GM19240 (cell line): ENCODE results near the gene ANAPC1.
"Not testable (repeated sequence)": the region's sequence is repeated elsewhere in the genome, so short reads cannot be mapped to it uniquely, and the experiment has no call there.

Experiments used
- DNase-seq: peaks from one replicate; pipeline ENCODE4 v3.0.0; 2011; ENCODE audit warnings: low spot score; ENCODE audit not compliant: insufficient read length

ANAPC1 gene, protein sequence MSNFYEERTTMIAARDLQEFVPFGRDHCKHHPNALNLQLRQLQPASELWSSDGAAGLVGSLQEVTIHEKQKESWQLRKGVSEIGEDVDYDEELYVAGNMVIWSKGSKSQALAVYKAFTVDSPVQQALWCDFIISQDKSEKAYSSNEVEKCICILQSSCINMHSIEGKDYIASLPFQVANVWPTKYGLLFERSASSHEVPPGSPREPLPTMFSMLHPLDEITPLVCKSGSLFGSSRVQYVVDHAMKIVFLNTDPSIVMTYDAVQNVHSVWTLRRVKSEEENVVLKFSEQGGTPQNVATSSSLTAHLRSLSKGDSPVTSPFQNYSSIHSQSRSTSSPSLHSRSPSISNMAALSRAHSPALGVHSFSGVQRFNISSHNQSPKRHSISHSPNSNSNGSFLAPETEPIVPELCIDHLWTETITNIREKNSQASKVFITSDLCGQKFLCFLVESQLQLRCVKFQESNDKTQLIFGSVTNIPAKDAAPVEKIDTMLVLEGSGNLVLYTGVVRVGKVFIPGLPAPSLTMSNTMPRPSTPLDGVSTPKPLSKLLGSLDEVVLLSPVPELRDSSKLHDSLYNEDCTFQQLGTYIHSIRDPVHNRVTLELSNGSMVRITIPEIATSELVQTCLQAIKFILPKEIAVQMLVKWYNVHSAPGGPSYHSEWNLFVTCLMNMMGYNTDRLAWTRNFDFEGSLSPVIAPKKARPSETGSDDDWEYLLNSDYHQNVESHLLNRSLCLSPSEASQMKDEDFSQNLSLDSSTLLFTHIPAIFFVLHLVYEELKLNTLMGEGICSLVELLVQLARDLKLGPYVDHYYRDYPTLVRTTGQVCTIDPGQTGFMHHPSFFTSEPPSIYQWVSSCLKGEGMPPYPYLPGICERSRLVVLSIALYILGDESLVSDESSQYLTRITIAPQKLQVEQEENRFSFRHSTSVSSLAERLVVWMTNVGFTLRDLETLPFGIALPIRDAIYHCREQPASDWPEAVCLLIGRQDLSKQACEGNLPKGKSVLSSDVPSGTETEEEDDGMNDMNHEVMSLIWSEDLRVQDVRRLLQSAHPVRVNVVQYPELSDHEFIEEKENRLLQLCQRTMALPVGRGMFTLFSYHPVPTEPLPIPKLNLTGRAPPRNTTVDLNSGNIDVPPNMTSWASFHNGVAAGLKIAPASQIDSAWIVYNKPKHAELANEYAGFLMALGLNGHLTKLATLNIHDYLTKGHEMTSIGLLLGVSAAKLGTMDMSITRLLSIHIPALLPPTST (N-terminal part only)

DNA sequence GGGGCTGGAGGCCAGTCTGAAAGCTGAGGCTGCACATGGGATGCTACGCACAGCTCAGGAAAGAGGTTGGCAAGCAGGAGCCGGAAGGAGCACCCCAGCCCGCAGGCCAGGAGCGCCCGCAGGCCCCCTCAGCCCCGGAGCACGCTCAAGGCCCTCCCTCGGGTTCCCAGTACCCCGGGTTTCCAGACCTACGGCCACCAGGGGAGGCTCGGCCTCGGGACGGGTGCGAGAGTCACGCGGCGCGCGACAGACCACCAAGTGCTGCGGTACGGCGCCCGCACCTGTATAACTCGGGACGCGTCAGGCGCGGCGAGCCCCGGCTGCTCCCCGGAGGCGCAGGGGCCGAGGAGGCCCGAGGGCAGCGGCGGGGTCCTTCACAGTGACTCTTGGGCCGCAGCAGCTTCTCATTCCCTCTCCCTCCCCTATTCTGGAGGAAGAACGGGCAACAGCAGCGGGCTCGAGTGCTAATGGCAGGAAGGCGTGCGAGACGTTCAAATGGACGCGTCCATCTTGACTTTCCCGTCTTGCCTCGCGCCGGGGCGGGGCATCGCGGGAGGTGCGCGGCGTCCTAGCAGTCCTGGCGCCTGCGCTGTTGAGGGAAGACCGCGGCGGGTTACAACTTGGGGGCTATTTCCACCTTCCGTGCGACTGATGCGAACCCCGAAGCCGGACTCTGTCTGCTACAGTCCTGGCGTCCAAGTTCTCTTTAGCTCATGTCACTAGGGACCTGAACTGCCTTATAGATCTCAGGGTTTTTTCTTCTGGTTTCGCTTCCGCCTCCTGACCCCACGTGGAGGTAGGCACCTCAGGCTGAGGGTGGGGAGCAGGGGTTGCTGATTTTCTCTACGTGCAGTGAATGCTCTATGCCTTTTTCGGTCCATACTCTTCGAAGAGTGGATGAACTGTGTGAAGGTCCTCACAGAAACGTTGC, at the start of gene ANAPC1:
ANAPC1 (minus strand) TSS at position 533 of the 931 bp plus-strand sequence. CDS start 3,368 bp downstream, outside the sequence.
- DNase-seq = peak; percentile 75

DNA sequence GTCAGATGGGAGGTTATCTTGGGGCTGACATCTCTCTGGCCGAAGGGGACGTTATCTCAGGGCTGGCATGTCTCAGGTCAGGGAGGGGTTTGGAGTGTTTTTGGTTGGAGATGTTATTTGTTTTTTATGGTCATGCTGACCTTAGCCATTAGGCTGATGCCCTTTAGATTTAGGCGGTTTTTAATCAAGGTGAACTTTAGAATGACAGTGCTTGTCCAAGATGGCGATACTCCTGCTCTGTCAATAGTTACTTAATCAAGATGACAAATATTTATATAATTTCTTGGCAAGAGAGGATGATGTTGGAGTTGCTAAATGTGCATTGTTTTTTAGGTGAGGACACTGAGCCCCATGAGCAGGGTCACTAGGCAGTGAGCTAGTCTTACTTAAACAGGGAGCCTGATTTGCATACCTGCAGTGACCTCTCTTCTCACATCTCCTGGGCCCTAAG, 48.9 kb upstream of the ANAPC1 start:
- DNase-seq = no peak

DNA sequence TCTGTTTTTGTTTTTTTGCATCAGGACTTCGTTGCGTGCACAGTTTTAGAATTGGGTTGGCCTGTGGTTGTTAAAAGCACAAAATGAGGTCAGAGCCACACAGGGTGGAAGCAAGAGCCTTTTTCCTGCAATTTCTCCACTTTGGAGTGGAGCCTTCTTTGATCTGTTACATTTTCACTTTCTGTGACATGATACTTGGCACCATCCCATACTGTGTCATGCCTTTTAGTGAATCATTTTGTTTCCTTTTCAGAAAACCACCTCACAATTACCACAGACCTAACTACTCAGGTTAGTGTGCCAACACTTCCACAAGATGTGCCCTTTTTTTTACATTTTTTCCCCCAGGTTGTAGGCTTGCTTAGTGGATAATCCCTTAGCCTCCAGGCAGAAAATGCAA, 46.9 kb upstream of the ANAPC1 start:
- DNase-seq = no peak

DNA sequence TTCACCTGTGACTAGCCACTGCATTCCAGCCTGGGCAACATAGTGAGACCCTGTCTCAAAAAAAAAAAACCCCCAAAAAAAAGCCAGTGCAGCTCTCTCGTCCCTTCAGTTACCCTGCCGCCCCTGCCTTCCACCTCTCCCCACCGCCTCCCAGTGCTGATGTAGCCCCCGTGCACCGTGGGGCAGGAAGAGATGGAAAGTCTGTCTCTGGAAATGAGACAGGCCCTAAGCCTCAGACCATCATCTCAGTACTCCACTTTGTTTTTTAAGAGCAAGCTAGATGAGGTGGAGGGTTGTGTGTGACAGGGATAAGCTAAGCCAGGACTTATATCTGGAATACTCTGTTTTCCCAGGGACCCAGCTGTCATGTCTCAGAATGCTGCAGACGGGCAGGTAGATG, 46.4 kb upstream of the ANAPC1 start:
- DNase-seq = no peak

DNA sequence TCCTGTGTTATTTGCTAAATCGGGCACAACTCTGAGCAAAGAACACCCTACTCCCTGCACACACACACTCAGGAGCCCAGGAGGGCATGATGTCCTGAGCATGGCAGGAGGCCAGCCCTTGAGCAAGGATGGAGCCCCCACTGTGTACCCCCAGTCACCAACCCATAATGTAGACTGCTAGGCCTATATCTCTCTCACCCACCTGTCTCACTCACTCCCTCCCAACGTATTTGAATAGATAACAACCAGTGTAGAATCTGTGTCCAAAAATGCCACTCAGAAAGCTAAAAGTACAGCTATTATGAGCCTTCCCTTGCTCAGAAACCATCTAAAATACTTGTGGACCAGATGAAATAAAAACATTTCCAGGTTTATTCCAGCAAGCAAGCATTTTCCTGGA, 43.7 kb upstream of the ANAPC1 start:
- DNase-seq = no peak

DNA sequence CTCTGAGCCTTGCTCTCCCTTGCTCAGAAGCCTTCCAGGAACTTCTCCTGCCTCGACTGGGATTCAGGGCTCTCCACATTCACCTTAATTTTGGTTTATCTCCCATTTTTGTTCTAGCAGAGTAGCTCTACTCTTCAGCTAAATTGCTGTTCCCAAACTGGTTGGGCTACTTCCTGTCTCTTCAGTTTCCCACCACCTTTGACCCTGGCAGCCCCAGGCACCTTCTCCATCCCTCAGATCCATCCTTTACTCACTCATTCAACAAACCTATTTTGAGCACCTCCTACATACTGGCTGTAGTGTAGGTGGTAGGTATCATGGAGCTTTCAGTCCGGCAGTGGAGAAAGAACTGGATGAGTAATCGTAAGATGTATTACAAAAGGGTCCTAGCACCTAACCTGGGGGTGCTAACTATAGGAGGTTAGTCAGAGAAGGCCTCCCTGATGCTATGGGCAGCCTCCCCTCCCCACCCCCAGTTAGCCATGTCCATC, 40.7 kb upstream of the ANAPC1 start:
- DNase-seq = no peak

DNA sequence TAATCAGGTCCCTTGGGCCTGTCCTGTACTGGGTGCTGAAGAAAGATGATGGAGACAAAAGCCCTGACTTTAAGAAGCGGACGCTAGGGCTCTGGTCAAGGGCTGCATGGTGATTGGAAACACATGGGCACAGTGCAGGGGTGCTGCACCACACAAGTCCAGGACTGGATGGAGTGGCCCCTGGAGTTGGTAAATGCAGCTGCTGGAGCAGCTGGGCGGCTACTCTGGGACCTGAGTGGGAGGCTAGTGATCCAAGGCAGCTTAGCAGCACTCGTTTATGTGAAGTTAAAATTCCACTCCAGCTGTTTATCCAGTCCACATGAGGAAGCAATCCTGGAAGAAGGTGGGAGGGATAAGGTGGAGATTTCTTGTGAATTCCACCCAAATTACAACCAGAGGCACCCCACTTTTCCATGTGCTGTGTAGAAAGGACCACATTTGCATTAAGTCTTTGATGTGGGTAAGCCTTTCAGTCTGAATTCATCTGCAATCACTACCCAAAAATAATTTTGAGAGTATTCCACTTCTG, 39.3 kb upstream of the ANAPC1 start:
- no peak for DNase-seq

DNA sequence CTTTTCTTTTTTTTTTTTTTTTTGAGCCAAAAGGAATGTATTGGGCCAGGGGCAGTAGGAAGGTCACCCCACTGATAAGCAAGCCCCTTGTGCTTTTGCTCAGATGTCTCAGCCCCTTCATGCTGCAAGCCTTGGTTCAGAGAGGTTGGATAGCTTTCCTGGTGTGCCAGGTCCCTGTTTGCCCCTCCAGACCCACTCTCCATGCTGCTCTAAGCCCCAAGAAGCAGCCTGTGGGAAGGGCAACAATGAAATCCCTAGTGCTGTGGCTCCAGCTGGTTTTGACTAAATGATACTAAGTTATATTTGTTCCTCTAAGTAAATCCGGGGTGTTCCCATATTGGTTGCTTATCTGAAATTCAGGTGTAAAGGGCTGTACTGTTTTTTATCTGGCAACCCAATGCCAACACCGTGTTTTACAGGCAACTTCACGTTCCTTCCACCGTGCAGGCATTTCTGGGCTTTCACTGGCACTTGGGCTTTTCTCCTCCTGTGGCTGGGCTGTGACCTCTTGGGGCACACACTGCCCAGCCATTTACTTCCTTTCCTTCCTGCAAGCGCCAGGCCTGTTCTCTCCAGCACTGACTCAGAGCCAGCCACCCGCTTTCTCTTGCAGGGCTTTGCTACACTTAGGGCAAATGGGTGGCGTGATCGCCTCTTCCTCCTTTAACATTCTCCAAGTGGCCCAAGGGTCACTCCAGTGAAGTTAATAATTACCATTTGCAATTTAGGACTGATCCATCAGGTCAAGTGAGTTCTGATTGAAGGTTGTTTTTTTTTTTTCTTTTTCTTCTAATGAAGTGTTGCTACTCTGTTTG, 36.0 kb upstream of the ANAPC1 start:
- DNase-seq = no peak

DNA sequence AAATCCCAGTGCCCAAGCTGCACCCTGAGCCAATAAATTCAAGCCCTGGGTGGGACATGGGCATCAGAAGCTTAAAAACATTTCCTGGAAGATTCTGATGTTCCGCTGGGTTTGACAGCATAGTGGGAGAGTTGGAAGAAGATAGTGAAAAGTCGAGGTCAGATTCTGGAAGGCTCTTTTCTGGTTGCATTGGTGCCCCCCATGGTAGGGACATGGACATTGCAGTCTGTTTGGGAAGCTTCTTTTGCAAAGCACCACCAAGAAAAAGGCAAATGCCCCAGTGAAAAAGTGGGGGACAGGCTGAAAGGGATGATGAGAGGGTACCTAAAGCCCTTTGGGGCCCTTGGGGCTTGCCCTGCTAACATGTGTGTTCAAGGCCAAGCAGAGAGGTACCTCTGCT, 35.4 kb upstream of the ANAPC1 start:
- no peak for DNase-seq

DNA sequence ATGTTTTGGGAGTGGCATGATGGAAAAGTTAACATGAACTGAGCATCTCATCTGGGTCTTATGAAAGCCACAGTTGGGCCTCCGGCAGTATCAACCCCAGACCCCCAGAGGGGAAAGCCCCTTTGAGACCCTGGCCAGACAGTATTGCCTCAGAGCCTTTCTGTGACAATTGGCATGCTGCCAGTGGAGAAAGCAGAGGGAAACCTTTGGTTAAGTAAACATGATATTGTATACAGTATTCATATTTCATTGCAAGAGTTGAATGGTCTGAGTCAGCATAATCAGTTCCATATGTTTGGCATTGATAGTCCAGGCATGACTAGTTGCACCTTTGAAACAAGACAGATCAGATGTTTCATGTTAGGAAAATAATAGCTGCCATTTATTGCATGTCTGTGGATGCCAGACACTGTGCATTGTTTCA, 34.4 kb upstream of the ANAPC1 start:
- DNase-seq = no peak

DNA sequence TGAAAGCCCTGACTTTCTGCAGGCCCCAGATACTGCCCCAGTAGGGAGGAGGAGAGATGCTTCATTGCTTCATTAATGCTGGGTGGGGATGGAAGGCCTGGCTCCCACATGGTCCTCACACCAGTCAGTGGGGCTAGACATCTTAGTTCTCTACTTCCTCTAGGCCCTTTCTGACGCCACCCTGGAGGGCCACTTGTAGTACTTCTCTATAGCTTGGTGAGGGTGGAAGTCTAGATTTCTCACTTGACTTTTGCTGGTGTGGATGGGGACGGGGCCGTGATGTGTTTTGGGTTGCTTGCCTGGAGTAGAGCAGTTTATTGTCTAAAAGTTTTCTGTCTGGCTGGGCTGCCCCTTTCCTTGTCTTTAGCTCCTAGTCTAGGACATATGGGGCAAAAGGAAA, 33.1 kb upstream of the ANAPC1 start:
- no peak for DNase-seq

DNA sequence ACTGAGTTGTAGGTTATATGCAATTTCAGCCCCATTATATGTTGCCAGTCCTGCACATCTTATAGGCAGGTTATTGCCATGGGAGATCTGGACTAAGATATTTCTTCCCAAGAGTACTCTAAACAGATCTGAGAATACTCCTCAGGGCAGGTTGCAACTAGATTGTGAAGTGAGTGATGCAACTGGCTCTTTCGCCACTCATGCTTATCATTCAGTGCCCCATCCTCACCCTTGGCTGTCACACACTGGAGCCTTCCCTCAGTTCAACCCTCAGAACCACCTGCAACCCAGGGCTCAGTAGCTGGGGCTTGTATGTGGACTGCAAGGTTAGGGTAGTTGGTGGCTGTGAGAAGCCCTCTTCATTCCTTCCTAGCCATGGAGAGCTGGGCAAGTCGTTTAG, 28.6 kb upstream of the ANAPC1 start:
- DNase-seq = no peak

DNA sequence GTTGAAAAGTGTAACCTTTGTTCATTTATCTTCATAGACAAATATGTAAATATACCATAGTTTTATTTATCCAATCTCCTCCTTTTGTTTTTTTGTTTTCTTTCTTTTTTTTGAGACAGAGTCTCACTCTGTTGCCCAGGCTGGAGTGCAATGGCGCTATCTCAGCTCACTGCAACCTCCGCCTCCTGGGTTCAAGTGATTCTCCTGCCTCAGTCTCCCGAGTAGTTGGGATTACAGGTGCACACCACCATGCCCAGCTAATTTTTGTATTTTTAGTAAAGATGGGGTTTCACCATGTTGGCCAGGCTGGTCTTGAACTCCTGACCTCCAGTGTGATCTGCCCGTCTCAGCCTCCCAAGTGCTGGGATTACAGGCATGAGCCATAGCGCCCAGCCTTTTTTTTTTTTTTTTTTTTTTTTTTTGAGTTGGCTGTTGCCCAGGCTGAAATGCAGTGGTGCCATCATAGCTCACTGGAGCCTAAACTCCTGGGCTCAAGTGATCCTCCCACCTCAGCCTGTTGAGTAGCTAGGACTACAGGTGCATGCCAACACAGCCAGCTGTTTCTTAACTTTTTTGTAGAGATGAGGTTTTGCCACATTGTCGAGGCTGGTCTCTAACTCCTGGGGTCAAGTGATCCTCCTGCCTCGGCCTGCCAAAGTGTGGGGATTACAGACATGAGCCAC, 27.4 kb upstream of the ANAPC1 start:
- DNase-seq = not testable (repeated sequence)

DNA sequence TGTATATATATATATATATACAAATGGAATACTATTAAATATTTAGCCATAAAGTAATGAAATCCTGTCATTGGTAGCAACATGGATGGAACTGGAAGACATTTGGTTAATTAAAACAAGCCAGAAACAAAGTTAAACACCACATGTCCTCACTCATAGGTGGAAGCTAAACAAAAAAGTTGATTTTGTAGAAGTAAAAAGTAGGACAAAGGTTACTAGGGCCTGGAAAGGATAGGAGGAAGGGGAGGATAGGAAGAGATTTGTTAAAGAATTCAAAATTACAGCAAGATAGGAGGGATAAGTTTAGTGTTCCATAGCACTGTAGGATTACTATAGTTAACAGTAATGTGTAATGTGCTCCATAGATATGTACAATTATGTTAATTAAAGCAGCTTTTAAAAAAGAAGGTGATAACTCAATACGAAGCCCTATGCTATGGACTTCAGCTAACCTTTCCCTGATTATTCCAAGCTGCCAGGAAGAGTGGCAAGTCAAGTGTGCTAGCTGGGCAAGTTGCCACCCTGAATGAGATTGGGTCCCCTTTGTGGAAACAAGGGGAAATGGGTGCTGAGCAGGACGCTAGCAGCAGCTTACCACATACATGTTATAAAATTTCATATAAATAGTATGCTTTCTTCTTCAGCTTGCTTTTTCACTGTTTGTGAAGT, 26.8 kb upstream of the ANAPC1 start:
- DNase-seq = no peak

DNA sequence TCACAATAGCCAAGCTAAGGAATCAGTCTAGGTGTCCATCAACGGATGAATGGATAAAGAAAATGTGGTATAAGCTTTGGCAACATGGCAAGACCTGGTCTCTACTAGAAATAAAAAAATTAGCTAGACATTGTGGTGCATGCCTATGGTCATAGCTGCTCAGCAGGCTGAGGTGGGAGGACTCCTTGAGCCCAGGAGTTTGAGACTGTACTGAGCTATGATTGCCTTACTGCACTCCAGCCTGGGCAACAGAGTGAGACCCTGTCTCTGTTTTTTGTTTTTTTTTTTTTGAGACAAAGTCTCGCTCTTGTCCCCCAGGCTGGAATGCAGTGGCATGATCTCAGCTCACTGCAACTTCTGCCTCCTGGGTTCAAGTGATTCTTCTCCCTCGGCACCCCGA, 26.0 kb upstream of the ANAPC1 start:
- not testable (repeated sequence) for DNase-seq

DNA sequence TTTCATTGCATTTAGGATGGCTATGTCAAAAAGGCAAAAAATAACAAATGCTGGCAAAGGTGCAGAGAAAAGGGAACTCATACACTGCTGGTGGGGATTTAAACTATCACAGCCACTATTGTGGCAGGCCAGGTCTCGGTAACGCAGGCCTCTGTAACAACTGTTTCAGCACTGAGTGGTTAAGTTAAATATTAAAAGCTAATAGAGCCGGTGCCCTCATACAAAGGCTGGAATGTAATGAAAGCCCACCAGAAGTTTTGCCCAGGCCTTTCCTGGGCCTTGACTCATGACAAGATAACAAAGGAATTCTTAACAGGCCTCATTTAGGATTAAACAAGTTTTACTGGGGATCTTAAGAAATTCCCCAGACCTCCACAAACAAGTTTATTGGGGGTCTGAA, 25.1 kb upstream of the ANAPC1 start:
- no peak for DNase-seq

DNA sequence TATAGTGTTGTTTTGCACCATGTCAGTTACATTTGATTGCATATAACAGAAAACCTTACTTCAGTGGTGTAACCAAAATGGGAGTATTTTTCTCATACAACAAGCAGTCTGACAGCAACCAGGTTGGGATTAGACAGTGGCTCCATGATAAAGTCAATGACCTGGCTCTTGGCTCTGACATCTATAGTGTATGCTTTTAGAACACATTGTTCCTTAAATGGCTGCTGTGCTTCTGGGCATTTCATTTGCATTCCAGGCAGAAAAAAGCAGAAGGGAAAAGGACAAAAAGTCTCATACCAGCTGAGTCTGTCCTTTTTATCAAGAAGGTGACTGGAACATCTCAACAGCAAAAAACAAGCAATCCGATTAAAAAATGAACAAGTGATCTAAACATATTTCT, 24.6 kb upstream of the ANAPC1 start:
- no peak for DNase-seq
